Measurements from ENCODE around the gene SYMPK. TPM values are rescaled to one million over a fixed set of nuclear protein-coding genes. Genes with fewer than 3 reads are reported as not detected.

Gene SYMPK
- total RNA-seq, 1 donor from 2014 or later = 31.9 TPM

DNA sequence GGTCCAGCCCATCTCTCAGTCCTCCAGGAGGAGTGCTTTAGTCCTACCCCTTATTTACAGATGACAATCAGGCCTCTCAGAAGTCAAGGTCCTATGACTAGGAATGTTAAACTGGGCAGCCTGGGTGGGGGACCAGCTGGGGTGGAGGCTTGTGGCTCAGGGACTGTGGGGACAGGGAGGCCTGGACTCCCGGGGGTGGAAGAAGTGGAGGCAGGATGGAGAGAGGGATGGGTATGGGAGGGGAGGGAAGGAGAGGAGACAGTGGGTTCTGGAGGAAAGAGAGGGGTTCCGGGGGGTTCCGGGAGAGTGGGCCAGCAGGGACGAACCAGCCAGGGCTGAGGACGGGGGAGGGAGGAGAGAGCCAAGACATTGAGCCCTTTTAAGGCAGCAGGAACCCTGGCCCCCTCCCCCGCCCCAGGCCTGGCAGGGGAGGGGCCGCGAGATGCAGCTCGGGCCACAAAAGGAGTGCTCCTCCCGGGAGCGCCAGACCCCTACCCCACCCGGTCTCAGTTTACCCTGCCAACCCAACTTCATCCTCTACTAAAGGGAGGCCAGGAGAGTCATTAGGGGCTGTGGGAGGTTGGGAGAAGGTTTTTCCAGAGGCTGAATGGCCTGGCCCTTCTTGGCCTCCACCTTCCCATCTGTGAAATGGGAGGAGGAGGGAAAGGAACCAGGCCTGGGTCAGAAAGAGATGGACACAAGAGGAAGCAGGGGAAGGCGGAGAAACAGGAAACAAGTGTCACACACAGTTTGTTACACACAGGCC, 82.3 kb downstream of the SYMPK start:
- no peak for DNase-seq

DNA sequence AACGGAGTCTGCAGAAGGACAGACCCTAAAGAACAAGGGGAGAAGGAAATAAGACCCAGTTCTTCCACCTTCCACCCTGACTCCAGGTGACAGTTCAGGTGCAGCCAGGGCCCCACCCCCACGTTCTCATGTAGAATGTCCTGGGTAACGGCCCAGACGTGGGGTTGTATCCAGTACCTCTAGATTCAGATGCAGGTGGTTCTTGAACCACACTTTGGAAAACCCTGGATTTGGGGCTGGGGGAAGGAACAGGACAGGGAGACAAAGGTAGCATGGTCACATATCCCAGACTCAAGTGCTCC, 82.8 kb downstream of the SYMPK start:
- no peak for DNase-seq

DNA sequence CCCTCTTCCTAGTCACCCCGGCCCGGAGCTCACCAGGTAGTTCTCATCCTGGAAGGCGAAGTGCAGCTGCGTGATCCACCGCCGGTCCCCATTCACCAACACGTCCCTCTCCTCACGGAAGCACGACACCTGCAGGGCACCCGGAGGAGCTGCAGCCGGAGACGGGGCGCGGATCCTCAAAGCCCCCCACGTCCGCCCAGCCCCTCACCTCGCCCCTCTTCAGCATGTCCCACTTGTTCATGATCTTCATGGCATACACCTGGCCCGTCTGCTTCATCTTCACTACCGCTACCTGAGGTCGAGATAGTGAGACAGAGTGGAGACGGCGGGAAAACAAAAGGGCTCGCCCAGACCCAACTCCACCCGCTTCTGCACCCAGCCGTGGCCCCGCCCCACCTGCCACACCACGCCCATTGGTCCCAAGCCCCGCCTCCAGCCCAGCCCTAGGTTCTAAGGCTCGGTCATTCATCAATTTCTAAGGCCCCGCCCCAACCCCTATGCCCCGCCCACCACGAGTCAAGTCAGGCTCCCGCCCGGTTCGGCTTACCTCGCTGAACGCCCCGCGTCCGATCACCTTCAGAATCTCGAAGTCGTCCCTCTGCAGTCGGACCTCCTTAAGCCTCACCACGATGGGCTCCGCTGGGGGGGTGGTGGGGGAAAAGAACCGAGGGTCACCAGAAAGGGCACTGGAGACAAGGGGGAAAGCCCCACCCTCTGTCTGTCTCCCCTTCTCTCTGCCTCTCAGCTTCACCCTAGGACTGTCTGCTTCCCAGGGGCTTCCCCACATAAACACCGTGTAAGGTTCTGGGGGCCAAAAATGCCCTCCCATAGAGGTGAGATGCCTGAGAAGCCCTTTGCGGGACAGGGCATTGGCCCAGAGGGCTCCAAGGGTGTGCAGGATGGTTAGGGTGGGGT, 83.5 kb downstream of the SYMPK start:
- no peak for DNase-seq

DNA sequence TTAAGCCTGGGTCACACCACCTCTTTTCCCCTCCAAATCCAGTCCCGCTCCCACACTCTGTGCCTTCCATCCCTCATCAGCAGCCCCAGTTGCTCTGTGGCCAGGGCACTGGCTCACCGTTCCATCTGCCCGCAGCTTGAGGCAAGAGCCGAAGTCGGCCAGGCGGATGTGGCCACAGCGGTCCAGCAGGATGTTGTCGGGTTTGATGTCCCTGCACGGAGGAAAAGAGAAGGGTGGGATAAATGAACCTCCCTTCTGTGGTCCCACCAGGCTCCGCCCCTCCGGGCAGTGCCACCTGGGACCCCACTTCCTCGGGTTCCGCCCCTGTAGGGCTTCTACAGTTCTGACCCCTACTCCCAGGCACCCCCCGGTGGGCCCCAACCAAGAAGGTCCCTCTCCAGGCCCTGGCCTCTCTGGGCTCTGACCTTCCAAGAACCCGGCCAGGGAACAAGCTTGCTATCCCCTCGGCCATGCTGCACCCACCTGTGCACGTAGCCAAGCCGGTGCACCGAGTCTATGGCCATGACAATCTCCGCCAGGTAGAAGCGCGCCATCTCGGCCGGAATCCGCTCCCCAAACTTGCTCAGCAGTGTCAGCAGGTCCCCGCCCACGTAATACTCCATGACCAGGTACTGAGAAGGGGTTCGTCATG, 84.8 kb downstream of the SYMPK start:
- DNase-seq = no peak

DNA sequence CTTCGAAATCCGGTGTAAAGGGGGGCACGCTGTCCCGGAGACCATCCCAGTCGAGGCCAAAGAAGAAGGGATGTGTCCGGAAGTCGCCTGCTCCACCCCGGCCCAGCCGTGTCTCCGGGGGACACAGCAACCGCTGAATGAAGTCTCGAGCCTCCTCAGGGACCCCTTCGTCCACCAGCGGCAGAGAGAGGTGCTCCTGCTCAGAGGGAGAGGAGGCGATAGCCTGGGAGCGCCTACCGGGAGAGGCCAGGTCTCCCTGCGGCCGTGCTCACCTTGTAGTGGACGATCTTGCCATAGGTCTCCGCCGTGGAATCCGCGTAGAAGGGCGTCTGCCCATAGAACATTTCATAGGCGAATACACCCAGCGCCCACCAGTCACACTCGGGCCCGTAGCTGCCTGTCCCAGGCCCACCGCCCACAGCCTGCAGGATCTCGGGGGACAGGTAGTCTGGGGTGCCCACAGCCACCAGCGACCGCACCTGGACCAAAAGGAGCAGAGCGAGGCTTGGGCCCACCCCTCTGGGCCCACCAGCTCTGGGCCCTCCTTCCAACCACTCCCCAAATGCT, 85.5 kb downstream of the SYMPK start:
- no peak for DNase-seq

DNA sequence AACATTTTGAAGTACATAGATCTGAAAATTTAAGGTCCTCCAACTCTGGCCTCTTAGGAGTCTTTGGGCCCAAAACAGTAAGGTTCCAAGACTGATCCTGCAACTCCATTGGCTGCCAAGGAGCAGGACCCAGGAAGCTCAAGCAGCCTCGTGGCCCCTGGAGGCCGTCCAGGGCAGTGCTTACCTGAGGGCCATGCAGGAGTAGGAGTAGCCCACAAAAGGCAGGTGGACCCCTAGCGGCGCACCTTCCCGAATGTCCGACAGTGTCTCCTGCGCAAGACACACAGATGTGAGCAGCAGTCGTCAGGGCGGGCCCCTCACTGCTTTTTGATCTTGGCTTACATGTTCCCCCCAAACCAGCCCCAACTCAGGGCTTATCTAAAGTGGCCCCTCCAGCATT, 88.2 kb downstream of the SYMPK start:
- DNase-seq = no peak

DNA sequence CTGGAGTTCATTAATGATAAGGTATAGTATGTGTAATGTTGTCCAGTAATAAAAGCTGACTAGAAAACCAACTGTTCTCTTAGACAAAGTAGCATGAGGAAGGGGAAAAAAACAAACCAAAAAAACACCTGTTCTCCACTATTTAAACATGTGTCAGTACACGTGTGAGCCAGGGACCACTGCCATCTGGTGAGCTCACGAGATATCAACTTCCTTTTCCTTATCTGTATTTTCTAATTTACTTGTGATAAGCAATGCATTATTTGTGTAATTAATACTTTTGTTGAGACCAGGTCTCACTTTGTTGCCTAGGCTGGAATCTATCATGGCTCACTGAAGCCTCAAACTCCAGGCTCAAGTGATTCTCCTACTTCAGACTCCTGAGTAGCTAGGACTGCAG, 89.6 kb downstream of the SYMPK start:
- DNase-seq = no peak

DNA sequence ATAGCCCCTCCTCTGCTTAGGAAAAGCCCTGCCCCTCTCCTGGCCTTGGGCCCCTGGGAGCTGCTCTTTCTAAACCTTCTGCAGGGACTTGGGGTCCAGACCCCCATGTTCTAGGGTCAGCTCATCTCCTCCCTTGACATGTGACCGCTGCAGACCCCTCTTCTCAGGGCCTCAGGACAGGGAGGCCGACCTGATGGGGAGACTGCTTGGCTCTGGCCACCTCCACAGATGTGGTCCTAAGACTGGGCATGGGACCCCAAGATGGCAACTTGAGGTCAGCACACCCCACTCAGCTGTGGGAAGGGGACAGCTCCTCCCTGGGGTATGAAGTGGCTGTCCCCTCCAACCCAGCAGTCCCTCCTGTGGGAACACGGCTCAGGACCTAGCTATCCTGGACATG, 90.0 kb downstream of the SYMPK start:
- no peak for DNase-seq

DNA sequence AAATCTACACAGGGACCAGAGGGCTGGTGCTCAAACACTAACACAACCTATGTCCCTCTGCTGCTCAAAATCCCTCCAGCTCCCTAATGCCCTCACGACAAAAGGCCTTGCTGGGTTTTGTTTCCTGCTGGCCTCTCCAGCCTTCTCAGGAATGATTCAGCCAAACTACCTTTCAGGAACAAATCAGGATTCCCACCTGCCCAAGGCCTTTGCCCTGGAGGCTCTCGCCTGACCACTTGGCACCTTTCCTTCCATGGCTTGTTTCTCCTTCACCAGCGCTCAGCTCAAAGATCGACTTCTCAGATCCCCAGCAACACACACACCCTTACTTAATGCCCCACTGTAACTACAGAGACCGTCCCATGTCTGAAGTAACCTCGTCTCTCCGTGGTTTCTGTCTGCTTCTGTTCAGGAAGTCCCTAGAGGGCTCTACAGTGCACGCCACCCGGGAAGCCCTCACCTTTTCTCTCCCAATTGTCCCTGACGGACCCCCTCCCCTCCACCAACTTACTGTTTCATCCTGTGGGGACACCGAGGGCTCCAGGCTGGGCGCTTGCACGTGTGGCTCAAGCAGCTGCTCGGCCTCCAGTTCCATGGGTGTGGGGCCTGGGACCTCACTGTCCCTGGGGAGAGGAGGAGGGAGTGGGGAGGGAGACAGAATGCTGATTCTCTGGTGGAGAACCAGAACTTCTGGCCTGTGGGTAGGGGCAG, 90.7 kb downstream of the SYMPK start:
- DNase-seq = no peak

DNA sequence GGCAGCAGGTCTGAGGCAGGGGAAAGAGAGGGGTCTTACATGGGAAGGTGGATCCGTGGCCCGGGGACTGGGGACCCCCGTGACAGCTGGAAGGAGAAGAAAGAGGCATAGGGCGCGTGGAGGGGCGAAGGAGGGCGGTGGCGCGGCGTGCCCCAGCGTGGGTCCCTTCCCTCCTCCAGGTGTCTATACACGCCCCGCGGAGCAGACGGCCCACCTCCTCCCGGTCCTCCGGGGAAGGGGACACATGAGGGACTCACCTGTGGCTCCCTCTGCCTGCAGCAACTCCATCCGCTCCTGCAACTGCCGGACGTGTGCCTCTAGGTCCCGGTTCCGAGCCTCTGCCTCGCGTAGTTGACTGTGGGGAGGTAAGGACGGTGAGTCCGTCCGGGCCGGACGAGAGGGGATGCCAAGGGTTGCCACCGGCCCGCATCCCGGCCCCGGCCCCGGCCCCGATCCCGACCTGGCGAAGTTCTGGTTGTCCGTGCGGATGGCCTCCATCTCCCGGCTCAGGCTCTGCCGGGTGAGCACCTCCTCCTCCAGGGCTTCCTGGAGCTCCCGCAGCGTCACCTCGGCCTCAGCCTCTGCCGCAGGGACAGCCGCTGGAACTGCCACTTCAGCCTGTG, 91.5 kb downstream of the SYMPK start:
- no peak for DNase-seq

DNA sequence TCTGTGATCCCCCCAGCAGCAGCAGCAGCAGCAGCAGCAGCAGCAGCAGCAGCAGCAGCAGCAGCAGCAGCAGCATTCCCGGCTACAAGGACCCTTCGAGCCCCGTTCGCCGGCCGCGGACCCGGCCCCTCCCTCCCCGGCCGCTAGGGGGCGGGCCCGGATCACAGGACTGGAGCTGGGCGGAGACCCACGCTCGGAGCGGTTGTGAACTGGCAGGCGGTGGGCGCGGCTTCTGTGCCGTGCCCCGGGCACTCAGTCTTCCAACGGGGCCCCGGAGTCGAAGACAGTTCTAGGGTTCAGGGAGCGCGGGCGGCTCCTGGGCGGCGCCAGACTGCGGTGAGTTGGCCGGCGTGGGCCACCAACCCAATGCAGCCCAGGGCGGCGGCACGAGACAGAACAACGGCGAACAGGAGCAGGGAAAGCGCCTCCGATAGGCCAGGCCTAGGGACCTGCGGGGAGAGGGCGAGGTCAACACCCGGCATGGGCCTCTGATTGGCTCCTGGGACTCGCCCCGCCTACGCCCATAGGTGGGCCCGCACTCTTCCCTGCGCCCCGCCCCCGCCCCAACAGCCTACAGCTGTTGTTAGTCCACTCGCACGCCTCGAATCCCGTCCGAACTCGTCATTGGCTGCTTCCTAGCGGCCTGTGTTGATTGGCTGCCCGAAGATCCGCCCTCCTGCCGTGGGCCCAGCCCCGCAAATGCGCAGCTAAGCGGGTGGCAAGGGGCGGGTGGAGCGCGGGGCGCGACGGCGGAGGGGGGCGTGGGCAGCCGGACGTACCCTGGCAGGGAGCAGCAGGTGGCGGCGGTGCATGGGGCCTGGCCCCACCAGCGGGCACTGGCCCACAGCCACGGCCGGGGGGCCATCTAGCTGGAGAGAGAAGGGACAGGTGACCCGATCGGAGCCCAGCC, 92.5 kb downstream of the SYMPK start:
- peak; percentile 93 for DNase-seq

DNA sequence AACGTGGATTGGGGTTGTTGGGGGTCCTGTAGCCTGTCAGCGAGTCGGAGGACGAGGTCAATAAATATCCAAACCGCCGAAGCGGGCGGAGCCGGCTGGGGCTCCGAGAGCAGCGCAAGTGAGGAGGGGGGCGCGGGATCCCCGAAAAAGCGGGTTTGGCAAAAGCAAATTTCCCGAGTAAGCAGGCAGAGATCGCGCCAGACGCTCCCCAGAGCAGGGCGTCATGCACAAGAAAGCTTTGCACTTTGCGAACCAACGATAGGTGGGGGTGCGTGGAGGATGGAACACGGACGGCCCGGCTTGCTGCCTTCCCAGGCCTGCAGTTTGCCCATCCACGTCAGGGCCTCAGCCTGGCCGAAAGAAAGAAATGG, 93.1 kb downstream of the SYMPK start:
- no peak for DNase-seq

DNA sequence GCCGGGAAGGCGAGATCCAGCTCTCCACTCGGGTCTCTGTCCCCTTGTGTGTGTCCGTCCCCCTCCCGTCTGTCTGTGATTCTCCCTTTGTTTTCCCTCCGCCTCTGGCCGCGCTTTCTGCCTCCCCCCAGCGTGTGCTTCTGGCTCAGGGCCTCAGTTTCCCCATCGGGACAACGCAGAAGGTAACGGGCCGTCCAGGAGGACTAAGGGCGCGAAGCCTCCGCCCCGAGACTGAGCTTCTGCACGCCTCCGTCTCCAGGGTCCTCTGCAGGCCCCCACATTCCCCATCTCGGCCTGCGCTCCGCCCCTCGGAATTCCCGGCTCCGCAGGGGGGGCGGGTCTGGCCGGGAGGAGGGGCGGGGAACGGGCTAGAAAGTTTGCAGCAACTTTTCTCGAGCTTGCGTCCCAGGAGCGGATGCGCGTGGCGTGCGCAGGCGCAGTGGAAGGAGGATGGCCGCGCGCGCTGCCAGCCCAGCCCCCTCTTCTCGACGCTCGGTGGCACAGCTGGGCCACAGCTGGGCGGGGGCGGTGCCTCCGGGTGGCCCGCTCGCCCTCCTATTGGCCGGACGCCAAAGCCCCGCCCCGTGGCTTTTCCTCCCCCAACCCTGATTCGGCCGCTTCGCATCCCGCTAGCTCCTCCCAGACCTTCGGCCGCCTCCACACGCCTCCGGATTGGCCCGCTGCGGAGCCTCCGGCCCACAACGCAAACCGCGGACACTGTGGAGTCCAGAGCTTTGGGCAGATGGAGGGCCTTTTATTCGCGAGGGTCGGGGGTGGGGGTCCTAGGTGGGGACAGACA, 93.8 kb downstream of the SYMPK start, which contains the start of gene SIX5:
Gene SIX5 (minus strand): TSS at position 269 of the 799 bp plus-strand sequence. CDS start 408 bp downstream, outside the sequence.
- peak; percentile 100 for DNase-seq

DNA sequence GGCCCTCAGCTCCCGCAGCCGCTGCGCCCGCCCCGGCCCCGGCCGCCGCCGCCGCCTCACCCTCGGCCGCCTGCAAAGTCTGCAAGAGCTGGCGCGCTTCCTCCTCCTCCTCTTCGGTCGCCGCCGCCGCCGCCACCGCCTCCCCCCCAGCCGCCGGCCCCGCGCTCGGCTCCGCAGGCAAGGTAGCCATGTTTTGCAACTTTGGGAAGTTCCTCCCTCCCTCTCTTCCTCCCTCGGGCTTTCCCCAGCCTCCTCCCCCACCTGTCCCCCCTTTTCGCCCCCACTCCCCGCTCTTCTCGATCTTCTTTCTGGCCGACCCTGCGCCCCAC, 94.3 kb downstream of the SYMPK start:
- no peak for DNase-seq

DNA sequence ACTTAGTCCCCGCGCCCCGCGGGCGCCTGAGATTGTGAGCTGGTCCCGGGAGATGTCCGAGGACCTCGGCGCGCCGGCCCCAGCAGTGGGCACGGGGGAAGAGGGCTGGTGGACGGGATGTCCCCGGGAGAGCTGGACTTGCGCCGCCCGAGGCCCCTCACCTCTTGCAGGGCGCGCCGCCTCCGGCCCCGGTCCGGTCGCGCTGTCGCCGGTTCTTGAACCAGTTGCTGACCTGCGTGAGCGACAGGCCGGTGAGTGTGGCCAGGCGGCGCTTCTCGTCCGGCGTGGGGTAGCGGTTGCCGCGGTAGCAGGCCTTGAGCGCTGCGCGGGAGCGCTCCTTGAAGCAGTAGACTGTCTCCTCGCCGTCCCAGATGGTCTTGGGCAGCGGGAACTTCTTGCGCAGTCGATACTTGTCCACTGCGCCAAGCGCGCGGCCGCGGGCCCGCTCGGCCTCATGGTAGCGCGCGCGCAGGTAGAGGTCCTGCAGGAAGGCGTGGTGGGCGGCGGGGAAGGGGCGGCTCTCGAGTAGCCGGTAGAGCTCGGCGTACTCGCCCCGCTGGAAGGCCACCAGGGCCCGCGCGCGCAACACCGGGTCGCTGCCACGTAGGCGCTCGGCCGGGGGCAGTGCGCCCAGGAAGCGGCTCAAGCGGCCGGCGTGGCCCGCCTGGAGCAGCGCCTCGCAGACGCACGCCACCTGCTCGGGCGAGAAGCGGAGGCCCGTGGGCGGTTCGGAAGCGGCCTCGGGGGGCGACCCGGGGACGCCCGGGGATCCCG, 94.9 kb downstream of the SYMPK start:
- peak; percentile 39 for DNase-seq

DNA sequence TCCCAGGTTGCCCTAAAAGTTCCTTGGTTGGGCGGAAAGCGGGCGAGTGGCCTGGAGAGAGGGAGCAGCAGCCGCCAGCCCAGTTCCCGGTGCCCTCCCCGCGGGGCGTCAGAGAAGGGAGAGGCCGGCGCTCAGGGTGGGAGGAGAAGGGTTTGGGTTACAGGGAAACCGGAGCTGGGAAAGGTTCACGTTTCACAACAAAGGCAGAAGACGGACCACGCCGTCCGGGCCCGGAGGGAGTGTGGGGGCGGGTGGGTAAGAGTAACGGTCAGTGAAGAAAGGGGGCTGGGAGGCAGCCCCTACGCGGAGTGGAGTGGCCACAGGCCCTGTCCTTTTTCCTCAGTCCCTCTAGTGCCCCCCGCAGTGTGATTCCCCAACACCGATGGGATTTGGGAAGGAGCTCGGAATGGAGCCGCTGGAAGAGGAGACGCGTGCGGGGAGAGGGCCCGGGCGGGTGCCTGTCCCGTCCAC, 95.5 kb downstream of the SYMPK start:
- peak; percentile 82 for DNase-seq

DNA sequence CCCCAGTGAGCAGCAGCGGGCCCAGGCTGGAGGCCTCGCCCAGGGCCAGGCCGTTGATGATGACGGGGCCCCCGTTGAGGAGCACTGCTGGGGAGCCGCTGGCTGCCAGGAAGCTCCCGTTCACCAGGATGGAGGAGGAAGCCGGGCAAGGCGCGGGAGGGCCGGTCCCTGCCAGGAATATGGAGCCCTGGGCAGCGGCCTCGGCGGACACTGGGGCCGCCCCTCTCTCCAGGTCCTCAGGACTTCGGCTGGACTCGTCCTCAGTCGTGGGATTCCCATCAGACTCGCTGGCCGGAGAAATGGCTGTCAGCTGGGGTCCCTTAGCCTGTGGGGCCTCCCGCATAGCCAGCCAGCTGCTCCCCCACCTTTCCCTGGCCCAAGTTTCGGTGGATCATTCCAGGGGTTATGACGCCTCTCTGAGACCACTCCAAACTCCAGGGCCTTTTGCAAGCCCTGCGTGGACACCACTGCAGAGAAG, 96.0 kb downstream of the SYMPK start:
- DNase-seq = no peak

DNA sequence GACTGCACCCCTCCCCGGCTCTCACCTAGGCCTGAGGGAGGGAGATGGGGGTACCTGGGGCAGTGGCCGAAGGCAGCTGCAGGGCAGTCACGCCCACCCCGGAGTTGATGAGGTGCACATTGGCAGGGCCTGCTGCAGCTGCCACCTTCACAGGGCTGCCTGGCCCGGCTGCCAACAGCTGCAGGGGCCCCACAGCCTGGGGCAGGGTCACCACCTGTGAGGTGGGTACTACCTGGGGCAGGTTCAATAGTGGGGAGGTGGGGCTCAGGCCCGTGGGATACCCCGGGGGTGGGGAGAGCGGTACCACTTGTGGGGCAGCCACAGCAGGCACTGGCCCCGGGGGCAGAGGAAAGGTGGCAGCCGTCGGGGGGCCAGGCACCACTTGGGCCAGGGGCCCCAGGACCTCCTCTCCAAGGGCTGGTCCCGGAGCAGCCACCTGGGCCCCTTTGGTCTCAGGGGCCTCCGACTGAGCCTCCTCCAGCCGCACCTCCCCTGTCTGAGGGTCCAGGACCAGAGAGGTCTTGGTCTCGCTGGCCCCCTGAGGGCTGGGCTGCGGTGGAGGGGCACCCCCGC, 96.6 kb downstream of the SYMPK start:
- DNase-seq = no peak

Measured in skin of body (tissue), 2 donors.